CD14-positive monocyte (primary cell): ENCODE measurements around the gene PKP4. TPM values are rescaled to one million over a fixed set of nuclear protein-coding genes. Genes with fewer than 3 reads are reported as not detected.

Source experiments
- DNase-seq, 3 donors: peaks; one replicate each; pipeline ENCODE4 v3.0.0-alpha.2; 2011 to 2022
- H2AFZ ChIP-seq: 2 replicates; pipeline ENCODE4 v1.6.0; 2012; ENCODE audit warnings: mild to moderate bottlenecking, low read depth, low read length, inconsistent platforms; ENCODE audit not compliant: insufficient read depth, poor library complexity, severe bottlenecking
- H3K27ac ChIP-seq, 2 donors: 1 replicate in 1 of 2; 2 replicates in 1 of 2; pipeline ENCODE4 v1.5.1; 2012 to 2013; ENCODE audit warnings: low read length in 2 of 2, control low read depth in 1 of 2, inconsistent platforms in 1 of 2, low read depth in 1 of 2, mild to moderate bottlenecking in 1 of 2
- H3K27me3 ChIP-seq, 2 donors: one replicate each; pipeline versions ENCODE4 v1.6.0 to v1.6.1; 2011 to 2013; ENCODE audit warnings: low read length in 2 of 2; ENCODE audit not compliant: control insufficient read depth in 2 of 2, insufficient read depth in 2 of 2
- H3K36me3 ChIP-seq, 2 donors: replicated peaks in 1 of 2; 1 replicate in 1 of 2; 2 replicates in 1 of 2; pipeline versions ENCODE4 v1.5.1 to v1.6.1; 2012 to 2013; ENCODE audit warnings: low read length in 2 of 2, control low read depth in 1 of 2, inconsistent platforms in 1 of 2, mild to moderate bottlenecking in 1 of 2; ENCODE audit not compliant: insufficient read depth in 2 of 2, control insufficient read depth in 1 of 2
- H3K4me1 ChIP-seq, 2 donors: 1 replicate in 1 of 2; 2 replicates in 1 of 2; pipeline versions ENCODE4 v1.5.1 to v1.6.1; 2012 to 2013; ENCODE audit warnings: low read length in 2 of 2, control low read depth in 1 of 2, inconsistent platforms in 1 of 2, mild to moderate bottlenecking in 1 of 2, moderate library complexity in 1 of 2; ENCODE audit not compliant: insufficient read depth in 2 of 2, control insufficient read depth in 1 of 2
- H3K4me2 ChIP-seq: replicated peaks from 2 replicates; pipeline ENCODE3; 2012; ENCODE audit warnings: low read length, moderate library complexity, mild to moderate bottlenecking; ENCODE audit not compliant: poor library complexity, severe bottlenecking; ENCODE audit errors: extremely low read depth
- H3K4me3 ChIP-seq, 3 experiments: fragments of 200-600 bp in 1 of 3; sonication (generic) in 1 of 3; replicated peaks in 1 of 3; 1 replicate in 2 of 3; 2 replicates in 1 of 3; pipeline ENCODE4 v1.5.1; 2011 to 2013; ENCODE audit warnings: low read length in 3 of 3, mild to moderate bottlenecking in 3 of 3, control low read depth in 2 of 3, low read depth in 2 of 3, inconsistent platforms in 1 of 3, moderate library complexity in 1 of 3
- H3K79me2 ChIP-seq: 2 replicates; pipeline ENCODE4 v1.6.0; 2012; ENCODE audit warnings: mild to moderate bottlenecking, control low read depth, inconsistent platforms, low read length, moderate library complexity; ENCODE audit not compliant: insufficient read depth
- H3K9ac ChIP-seq: 2 replicates; pipeline ENCODE4 v1.6.0; 2017; ENCODE audit warnings: low read length, mild to moderate bottlenecking; ENCODE audit not compliant: insufficient read depth, poor library complexity, severe bottlenecking
- H3K9me3 ChIP-seq, 2 donors: replicated peaks in 1 of 2; 1 replicate in 1 of 2; 2 replicates in 1 of 2; pipeline versions ENCODE4 v1.5.1 to v1.6.1; 2012 to 2013; ENCODE audit warnings: low read length in 2 of 2, control low read depth in 1 of 2; ENCODE audit not compliant: control insufficient read depth in 1 of 2, insufficient read depth in 1 of 2
- H4K20me1 ChIP-seq: 2 replicates; pipeline ENCODE4 v1.6.0; 2012; ENCODE audit warnings: mild to moderate bottlenecking, low read length, control low read depth, moderate library complexity; ENCODE audit not compliant: insufficient read depth
- H3K27ac Mint-ChIP-seq, 7 donors: one replicate each; pipeline ENCODE4 v1.8.0; 2020; ENCODE audit warnings: mild to moderate bottlenecking in 7 of 7, mixed read lengths in 7 of 7, moderate library complexity in 6 of 7, inconsistent platforms in 2 of 7
- H3K27me3 Mint-ChIP-seq, 3 donors: one replicate each; pipeline ENCODE4 v1.8.0; 2021 to 2022; ENCODE audit warnings: low read depth in 3 of 3, mild to moderate bottlenecking in 3 of 3, mixed read lengths in 3 of 3, moderate library complexity in 3 of 3, inconsistent platforms in 1 of 3
- H3K36me3 Mint-ChIP-seq, 2 donors: one replicate each; pipeline ENCODE4 v1.8.0; 2020; ENCODE audit warnings: mixed read lengths in 2 of 2, inconsistent platforms in 1 of 2, mild to moderate bottlenecking in 1 of 2
- H3K4me1 Mint-ChIP-seq: one replicate; pipeline ENCODE4 v1.8.0; 2020; ENCODE audit warnings: mild to moderate bottlenecking, mixed read lengths
- H3K4me3 Mint-ChIP-seq, 2 donors: one replicate each; pipeline ENCODE4 v1.8.0; 2020; ENCODE audit warnings: mild to moderate bottlenecking in 2 of 2, mixed read lengths in 2 of 2, moderate library complexity in 1 of 2
- H3K9me3 Mint-ChIP-seq, 7 donors: one replicate each; pipeline ENCODE4 v1.8.0; 2020 to 2022; ENCODE audit warnings: mixed read lengths in 7 of 7, mild to moderate bottlenecking in 6 of 7, moderate library complexity in 6 of 7, inconsistent platforms in 2 of 7
- WGBS: methylation state at CpG from one replicate; pipeline ENCODE4 v1.1.5; 2013; ENCODE audit warnings: missing lambda C conversion rate; ENCODE audit not compliant: insufficient coverage; 5-methylcytosine and 5-hydroxymethylcytosine counted together
- intact Hi-C, 2 donors: fragments of 100-400 bp; cut with micrococcal nuclease; formaldehyde crosslinking; loops; one replicate each; pipeline versions ENCODE4 v1.15.0 to v1.15.1; 2023
- polyA plus RNA-seq, 3 donors: library from polyadenylated mRNA; depleted of rRNA in 1 of 3; unstranded in 2 of 3; stranded (reverse) in 1 of 3; fragments of 300-500 nt in 2 of 3; fragments of >200 nt in 1 of 3; fragmentation: Illumina TruSeq in 2 of 3; gene quantifications; 1 replicate in 2 of 3; 2 replicates in 1 of 3; pipeline ENCODE4 v1.2.3, GENCODE V29; 2012 to 2021
- TF ChIP-seq, protein P1 (sequence below): fragments of 200-600 bp; IDR thresholded peaks from one replicate; pipeline ENCODE4 v1.8.0; 2022; ENCODE audit warnings: antibody characterized with exemption, mild to moderate bottlenecking

The PKP4 gene
- polyA plus RNA-seq, 3 donors: 0.33 to 9.4 (median 0.73) TPM

DNA sequence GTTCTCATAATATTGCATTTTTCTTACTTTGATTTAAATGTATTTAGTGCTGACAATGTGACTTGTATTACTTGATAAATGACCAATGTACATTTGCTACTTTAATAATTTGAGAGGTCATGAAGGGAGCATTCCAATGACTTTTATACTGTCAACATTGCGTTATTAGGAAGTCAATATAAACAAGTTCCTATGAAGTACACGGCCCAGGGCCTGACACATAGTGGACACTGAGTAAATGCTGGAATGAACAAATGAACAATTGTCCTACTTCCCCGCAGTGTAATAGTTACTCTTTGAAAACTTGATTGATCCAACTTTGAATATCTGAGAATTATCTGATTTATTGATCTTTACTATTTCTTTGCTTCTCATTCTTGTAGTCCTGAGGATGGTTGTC, 47.3 kb downstream of the PKP4 start:
- no peaks in the 10 kb centered on the region for H3K36me3 ChIP-seq
- DNase-seq: no peak
- H3K4me1 ChIP-seq: no peaks in the 10 kb centered on the region
- H3K4me2 ChIP-seq: no peak overlapping the region
- H3K79me2 ChIP-seq: peaks cover 10% of the 10 kb centered on the region
- no peak overlapping the region for H3K9ac ChIP-seq
- Mint-ChIP-seq H3K4me3 (no peak overlapping the region), H3K9me3 (no peaks in the 10 kb centered on the region), H3K4me1 (peaks cover 3% of the 10 kb centered on the region), H3K27me3 (peaks cover 0 to 3% (median 0%) of the 10 kb centered on the region in 3 donors), H3K36me3 (peaks cover 6% of the 10 kb centered on the region in 2 donors), H3K27ac (no peak overlapping the region)
- H3K27me3 ChIP-seq: no peaks in the 10 kb centered on the region
- H3K4me3 ChIP-seq: no peak overlapping the region
- no peak overlapping the region for H2AFZ ChIP-seq
- no peaks in the 10 kb centered on the region for H3K9me3 ChIP-seq
- no CpG with 5 or more reads among the region's 3 CpGs for WGBS
- TF ChIP-seq, protein P1, sequence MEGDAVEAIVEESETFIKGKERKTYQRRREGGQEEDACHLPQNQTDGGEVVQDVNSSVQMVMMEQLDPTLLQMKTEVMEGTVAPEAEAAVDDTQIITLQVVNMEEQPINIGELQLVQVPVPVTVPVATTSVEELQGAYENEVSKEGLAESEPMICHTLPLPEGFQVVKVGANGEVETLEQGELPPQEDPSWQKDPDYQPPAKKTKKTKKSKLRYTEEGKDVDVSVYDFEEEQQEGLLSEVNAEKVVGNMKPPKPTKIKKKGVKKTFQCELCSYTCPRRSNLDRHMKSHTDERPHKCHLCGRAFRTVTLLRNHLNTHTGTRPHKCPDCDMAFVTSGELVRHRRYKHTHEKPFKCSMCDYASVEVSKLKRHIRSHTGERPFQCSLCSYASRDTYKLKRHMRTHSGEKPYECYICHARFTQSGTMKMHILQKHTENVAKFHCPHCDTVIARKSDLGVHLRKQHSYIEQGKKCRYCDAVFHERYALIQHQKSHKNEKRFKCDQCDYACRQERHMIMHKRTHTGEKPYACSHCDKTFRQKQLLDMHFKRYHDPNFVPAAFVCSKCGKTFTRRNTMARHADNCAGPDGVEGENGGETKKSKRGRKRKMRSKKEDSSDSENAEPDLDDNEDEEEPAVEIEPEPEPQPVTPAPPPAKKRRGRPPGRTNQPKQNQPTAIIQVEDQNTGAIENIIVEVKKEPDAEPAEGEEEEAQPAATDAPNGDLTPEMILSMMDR: no peak
- intact Hi-C loops: no loop called here
- H4K20me1 ChIP-seq: no peaks in the 10 kb centered on the region
- H3K27ac ChIP-seq: no peak overlapping the region

- Histone ChIP-seq H3K27me3 (no peaks in the 10 kb centered on the region), H4K20me1 (no peaks in the 10 kb centered on the region), H3K4me3 (no peak overlapping the region), H3K9ac (no peak overlapping the region), H3K27ac (no peak overlapping the region), H3K36me3 (no peaks in the 10 kb centered on the region), H3K9me3 (no peaks in the 10 kb centered on the region), H3K4me2 (no peak overlapping the region), H3K4me1 (no peaks in the 10 kb centered on the region), H3K79me2 (peaks cover 10% of the 10 kb centered on the region), H2AFZ (no peak overlapping the region)
- H3K4me1 Mint-ChIP-seq: peaks cover 7% of the 10 kb centered on the region
- H3K36me3 Mint-ChIP-seq: peaks cover 4 to 6% of the 10 kb centered on the region in 2 donors
- 76% methylated on average over 2 of the region's 4 CpGs for WGBS
- intact Hi-C loops: no loop called here
- H3K9me3 Mint-ChIP-seq: peaks cover 0 to 2% (median 0%) of the 10 kb centered on the region in 7 donors
- peak overlapping the region in 3 of 7 donors; percentile 6 to 18 (median 8) for H3K27ac Mint-ChIP-seq
- DNase-seq: no peak
- H3K4me3 Mint-ChIP-seq: no peak overlapping the region
- peaks cover 0 to 3% (median 0%) of the 10 kb centered on the region in 3 donors for H3K27me3 Mint-ChIP-seq
- TF ChIP-seq, protein P1: no peak
Measured at GRCh38 chr2:158505448-158505934, 48.7 kb downstream of the PKP4 start.
